Measurements from ENCODE around the gene PLPPR5. TPM values are rescaled to one million over a fixed set of nuclear protein-coding genes. Genes with fewer than 3 reads are reported as not detected.

The PLPPR5 gene
- polyA plus RNA-seq, 1 donor (not counting 4 experiments of a cell fraction or from before 2014, with no cell fraction given): 0.93 TPM

DNA sequence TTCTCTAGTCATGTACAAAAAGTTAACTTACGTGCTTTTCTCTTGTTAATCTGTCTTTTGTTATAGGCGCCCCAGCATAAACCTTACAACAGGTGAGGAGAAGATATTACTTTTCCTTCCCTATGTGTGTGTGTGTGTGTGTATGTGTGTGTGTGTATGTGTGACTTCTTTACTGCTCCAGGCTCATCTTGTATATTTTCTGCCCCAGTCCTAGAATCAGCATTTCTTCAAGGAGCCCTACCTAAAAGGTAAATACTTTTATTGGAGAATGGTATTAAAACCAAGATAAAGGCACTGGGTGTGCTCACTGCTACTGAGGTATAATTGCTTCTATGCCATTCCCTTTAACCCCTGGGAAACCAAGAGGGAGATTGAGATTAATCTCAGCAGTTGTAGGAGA is 129.8 kb downstream of the PLPPR5 start:
- Histone ChIP-seq H4K20me1 (ENCODE audit: control insufficient read depth, extremely low read depth, insufficient read depth, low read length) (no peaks in the 10 kb centered on the region), H3K9me3 (ENCODE audit: control insufficient read depth, low read depth, low read length) (no peaks in the 10 kb centered on the region), H3K27me3 (ENCODE audit: control insufficient read depth, extremely low read depth, insufficient read depth, low read length) (no peaks in the 10 kb centered on the region), H3K4me3 (ENCODE audit: control insufficient read depth in 2 of 3, extremely low read depth in 1 of 3, insufficient read depth in 2 of 3, low read depth in 1 of 3, low read length in 3 of 3) (no peak overlapping the region), H3K79me2 (ENCODE audit: control insufficient read depth, insufficient read depth, low read length) (no peaks in the 10 kb centered on the region), H3K9ac (ENCODE audit: control insufficient read depth, extremely low read depth, insufficient read depth, low read length) (no peak overlapping the region), H3K4me2 (ENCODE audit: control insufficient read depth, extremely low read depth, insufficient read depth, low read depth, low read length) (no peak overlapping the region), H3K4me1 (ENCODE audit: control insufficient read depth, extremely low read depth, insufficient read depth, low read length) (no peaks in the 10 kb centered on the region), H2AFZ (ENCODE audit: control insufficient read depth, low read length) (no peak overlapping the region), H3K27ac (ENCODE audit: control insufficient read depth, insufficient read depth, low read length) (no peak overlapping the region), H3K9me1 (ENCODE audit: control insufficient read depth, extremely low read depth, insufficient read depth, low read length) (no peaks in the 10 kb centered on the region), H3K36me3 (ENCODE audit: control insufficient read depth in 2 of 2, extremely low read depth in 1 of 2, insufficient read depth in 2 of 2, low read length in 2 of 2) (no peaks in the 10 kb centered on the region)
- TF ChIP-seq EZH2 (IDR thresholded peaks at IDR 0.05; ENCODE audit: low read length): no peak
- TF ChIP-seq, protein P1, sequence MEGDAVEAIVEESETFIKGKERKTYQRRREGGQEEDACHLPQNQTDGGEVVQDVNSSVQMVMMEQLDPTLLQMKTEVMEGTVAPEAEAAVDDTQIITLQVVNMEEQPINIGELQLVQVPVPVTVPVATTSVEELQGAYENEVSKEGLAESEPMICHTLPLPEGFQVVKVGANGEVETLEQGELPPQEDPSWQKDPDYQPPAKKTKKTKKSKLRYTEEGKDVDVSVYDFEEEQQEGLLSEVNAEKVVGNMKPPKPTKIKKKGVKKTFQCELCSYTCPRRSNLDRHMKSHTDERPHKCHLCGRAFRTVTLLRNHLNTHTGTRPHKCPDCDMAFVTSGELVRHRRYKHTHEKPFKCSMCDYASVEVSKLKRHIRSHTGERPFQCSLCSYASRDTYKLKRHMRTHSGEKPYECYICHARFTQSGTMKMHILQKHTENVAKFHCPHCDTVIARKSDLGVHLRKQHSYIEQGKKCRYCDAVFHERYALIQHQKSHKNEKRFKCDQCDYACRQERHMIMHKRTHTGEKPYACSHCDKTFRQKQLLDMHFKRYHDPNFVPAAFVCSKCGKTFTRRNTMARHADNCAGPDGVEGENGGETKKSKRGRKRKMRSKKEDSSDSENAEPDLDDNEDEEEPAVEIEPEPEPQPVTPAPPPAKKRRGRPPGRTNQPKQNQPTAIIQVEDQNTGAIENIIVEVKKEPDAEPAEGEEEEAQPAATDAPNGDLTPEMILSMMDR (optimal IDR thresholded peaks at IDR 0.05 in 1 of 3, IDR thresholded peaks at IDR 0.05 in 1 of 3, conservative IDR thresholded peaks at IDR 0.05 in 1 of 3; ENCODE audit: extremely low read depth in 1 of 3, insufficient read depth in 2 of 3, low read length in 3 of 3): no peak
- DNase-seq (ENCODE audit: low read depth, low spot score): no peak
- no peak for FAIRE-seq
- dilution Hi-C loops (cut with MboI; ENCODE audit: extremely low pct_ligation_motif_present, low sequenced_read_pairs): no loop called here

DNA sequence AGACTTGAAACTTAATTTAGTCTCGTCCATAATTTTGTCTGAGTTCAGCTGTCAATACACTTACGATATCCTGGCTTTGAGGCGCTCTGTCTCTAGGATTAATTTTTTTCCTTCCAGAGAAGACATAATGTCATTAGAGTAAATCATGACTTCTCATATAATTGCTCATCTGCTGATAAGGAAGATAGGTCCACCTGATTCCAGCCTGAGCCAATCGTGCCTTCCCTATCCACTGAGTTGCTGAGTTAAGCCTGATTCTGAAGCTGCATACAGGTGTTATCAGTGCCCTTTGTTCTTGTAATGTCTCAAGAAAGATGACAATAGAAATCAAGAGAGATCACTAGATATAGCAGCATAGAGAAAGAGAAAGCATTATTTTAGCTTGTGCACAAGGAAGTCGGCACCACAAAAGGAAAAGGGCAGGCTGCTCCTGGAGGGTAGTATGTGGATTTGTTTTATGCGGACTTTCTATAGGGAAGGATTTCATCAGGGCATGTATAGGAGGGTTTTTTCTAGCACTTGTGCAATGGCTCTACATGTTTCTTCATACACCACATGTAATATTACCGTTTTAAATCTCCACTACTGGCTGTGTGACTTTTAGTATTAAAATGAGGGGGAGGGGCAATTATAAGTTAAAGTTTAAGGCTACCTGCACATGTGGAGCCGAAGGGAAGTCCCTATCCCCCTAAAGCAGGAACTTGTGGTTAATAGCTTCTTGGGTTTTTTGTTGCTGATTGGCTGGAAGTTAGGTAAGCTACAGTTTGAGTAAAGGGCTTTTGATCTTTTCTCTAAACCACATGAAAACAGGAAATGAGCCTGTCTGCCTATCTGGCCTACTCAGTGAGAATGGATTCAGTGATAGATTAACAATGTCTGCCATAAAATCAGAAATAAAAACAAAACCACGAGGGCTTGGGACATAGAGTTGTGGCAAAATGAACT is 133.4 kb downstream of the PLPPR5 start:
- no peaks in the 10 kb centered on the region for H3K9me1 ChIP-seq (ENCODE audit: control insufficient read depth, extremely low read depth, insufficient read depth, low read length)
- TF ChIP-seq, protein P1 (optimal IDR thresholded peaks at IDR 0.05 in 1 of 3, IDR thresholded peaks at IDR 0.05 in 1 of 3, conservative IDR thresholded peaks at IDR 0.05 in 1 of 3; ENCODE audit: extremely low read depth in 1 of 3, insufficient read depth in 2 of 3, low read length in 3 of 3): no peak
- TF ChIP-seq EZH2 (IDR thresholded peaks at IDR 0.05; ENCODE audit: low read length): no peak
- no peaks in the 10 kb centered on the region for H3K36me3 ChIP-seq (ENCODE audit: control insufficient read depth in 2 of 2, extremely low read depth in 1 of 2, insufficient read depth in 2 of 2, low read length in 2 of 2)
- no peak overlapping the region for H3K4me2 ChIP-seq (ENCODE audit: control insufficient read depth, extremely low read depth, insufficient read depth, low read depth, low read length)
- no peaks in the 10 kb centered on the region for H4K20me1 ChIP-seq (ENCODE audit: control insufficient read depth, extremely low read depth, insufficient read depth, low read length)
- no peak for FAIRE-seq
- no peaks in the 10 kb centered on the region for H3K4me1 ChIP-seq (ENCODE audit: control insufficient read depth, extremely low read depth, insufficient read depth, low read length)
- H3K4me3 ChIP-seq (ENCODE audit: control insufficient read depth in 2 of 3, extremely low read depth in 1 of 3, insufficient read depth in 2 of 3, low read depth in 1 of 3, low read length in 3 of 3): no peak overlapping the region
- H3K27me3 ChIP-seq (ENCODE audit: control insufficient read depth, extremely low read depth, insufficient read depth, low read length): no peaks in the 10 kb centered on the region
- H3K79me2 ChIP-seq (ENCODE audit: control insufficient read depth, insufficient read depth, low read length): no peaks in the 10 kb centered on the region
- H3K27ac ChIP-seq (ENCODE audit: control insufficient read depth, insufficient read depth, low read length): no peak overlapping the region
- H3K9me3 ChIP-seq (ENCODE audit: control insufficient read depth, low read depth, low read length): no peaks in the 10 kb centered on the region
- dilution Hi-C loops (cut with MboI; ENCODE audit: extremely low pct_ligation_motif_present, low sequenced_read_pairs): no loop called here
- no peak overlapping the region for H3K9ac ChIP-seq (ENCODE audit: control insufficient read depth, extremely low read depth, insufficient read depth, low read length)
- DNase-seq (ENCODE audit: low read depth, low spot score): no peak
- no peak overlapping the region for H2AFZ ChIP-seq (ENCODE audit: control insufficient read depth, low read length)
